Measurements from ENCODE around the gene ABCC11.

ABCC11 gene

GRCh38 chr16:48274476-48274875 is 27.1 kb upstream of the ABCC11 start:
- no peak overlapping the region for H3K4me3 ChIP-seq (ENCODE audit: low read depth, low read length)
- no peak for DNase-seq (ENCODE audit: low read depth)
- no peak for TF ChIP-seq CTCF (IDR thresholded peaks at IDR 0.05; ENCODE audit: insufficient read depth, low read depth, low read length, missing control alignments)

- no peak for TF ChIP-seq CTCF (IDR thresholded peaks at IDR 0.05; ENCODE audit: insufficient read depth, low read depth, low read length, missing control alignments)
- no peak overlapping the region for H3K4me3 ChIP-seq (ENCODE audit: low read depth, low read length)
- DNase-seq (ENCODE audit: low read depth) = no peak
Measured at GRCh38 chr16:48272837-48273421, 25.6 kb upstream of the ABCC11 start.

- no peak for TF ChIP-seq CTCF (IDR thresholded peaks at IDR 0.05; ENCODE audit: insufficient read depth, low read depth, low read length, missing control alignments)
- DNase-seq (ENCODE audit: low read depth) = no peak
- no peak overlapping the region for H3K4me3 ChIP-seq (ENCODE audit: low read depth, low read length)
Measured at GRCh38 chr16:48271728-48272127, 24.4 kb upstream of the ABCC11 start.

- H3K4me3 ChIP-seq (ENCODE audit: low read depth, low read length) = no peak overlapping the region
- DNase-seq (ENCODE audit: low read depth) = no peak
- no peak for TF ChIP-seq CTCF (IDR thresholded peaks at IDR 0.05; ENCODE audit: insufficient read depth, low read depth, low read length, missing control alignments)
Measured at GRCh38 chr16:48269011-48269410, 21.7 kb upstream of the ABCC11 start.

GRCh38 chr16:48262631-48263030 is 15.3 kb upstream of the ABCC11 start:
- H3K4me3 ChIP-seq (ENCODE audit: low read depth, low read length) = no peak overlapping the region
- DNase-seq (ENCODE audit: low read depth) = no peak
- TF ChIP-seq CTCF (IDR thresholded peaks at IDR 0.05; ENCODE audit: insufficient read depth, low read depth, low read length, missing control alignments) = no peak

- no peak overlapping the region for H3K4me3 ChIP-seq (ENCODE audit: low read depth, low read length)
- no peak for DNase-seq (ENCODE audit: low read depth)
- no peak for TF ChIP-seq CTCF (IDR thresholded peaks at IDR 0.05; ENCODE audit: insufficient read depth, low read depth, low read length, missing control alignments)
Measured at GRCh38 chr16:48261569-48261968, 14.2 kb upstream of the ABCC11 start.

GRCh38 chr16:48256579-48257177 is 9.3 kb upstream of the ABCC11 start:
- H3K4me3 ChIP-seq (ENCODE audit: low read depth, low read length) = no peak overlapping the region
- DNase-seq (ENCODE audit: low read depth) = no peak
- no peak for TF ChIP-seq CTCF (IDR thresholded peaks at IDR 0.05; ENCODE audit: insufficient read depth, low read depth, low read length, missing control alignments)

Measured in GM12865 (cell line).